ENCODE results near the gene IKZF3.

Gene IKZF3

GRCh38 chr17:39761861-39762496, 102.1 kb downstream of the IKZF3 start:
- Mint-ChIP-seq H3K4me3 (no peak overlapping the region), H3K27ac (peak overlapping the region; percentile 32 to 54), H3K9me3 (no peaks in the 10 kb centered on the region), H3K27me3 (no peaks in the 10 kb centered on the region), H3K36me3 (ENCODE audit: insufficient read depth) (peaks cover 93% of the 10 kb centered on the region), H3K4me1 (ENCODE audit: low read depth in 2 of 2) (peaks cover 56 to 57% of the 10 kb centered on the region in 2 donors)
- ATAC-seq (replicated peaks) (no peak), DNase-seq (no peak)

- DNase-seq, result no peak
- Mint-ChIP-seq H3K27me3 (no peaks in the 10 kb centered on the region), H3K4me1 (ENCODE audit: low read depth in 2 of 2) (peaks cover 48 to 54% of the 10 kb centered on the region in 2 donors), H3K9me3 (no peaks in the 10 kb centered on the region), H3K4me3 (peak overlapping the region; percentile 87 to 90), H3K36me3 (ENCODE audit: insufficient read depth) (peaks cover 86% of the 10 kb centered on the region), H3K27ac (peak overlapping the region; percentile 93 to 97)
- ATAC-seq (replicated peaks), result no peak
Measured at GRCh38 chr17:39759204-39759603, 104.9 kb downstream of the IKZF3 start.

GRCh38 chr17:39757931-39758873, 105.9 kb downstream of the IKZF3 start:
- Mint-ChIP-seq H3K27ac (peak overlapping the region; percentile 93 to 97), H3K9me3 (no peaks in the 10 kb centered on the region), H3K4me3 (peak overlapping the region; percentile 87 to 90), H3K36me3 (ENCODE audit: insufficient read depth) (peaks cover 85% of the 10 kb centered on the region), H3K4me1 (ENCODE audit: low read depth in 2 of 2) (peaks cover 52 to 59% of the 10 kb centered on the region in 2 donors), H3K27me3 (no peaks in the 10 kb centered on the region)
- peak; percentile 35 for ATAC-seq (replicated peaks)
- DNase-seq, result peak; percentile 47 to 60 (median 58)

- Mint-ChIP-seq H3K4me1 (ENCODE audit: low read depth in 2 of 2) (peaks cover 59 to 60% of the 10 kb centered on the region in 2 donors), H3K27ac (peak overlapping the region; percentile 93 to 97), H3K36me3 (ENCODE audit: insufficient read depth) (peaks cover 81% of the 10 kb centered on the region), H3K27me3 (no peaks in the 10 kb centered on the region), H3K4me3 (peak overlapping the region; percentile 87 to 90), H3K9me3 (no peaks in the 10 kb centered on the region)
- no peak for ATAC-seq (replicated peaks)
- DNase-seq, result no peak
Measured at GRCh38 chr17:39757176-39757662, 106.9 kb downstream of the IKZF3 start.

GRCh38 chr17:39756380-39757079, 107.6 kb downstream of the IKZF3 start:
- ATAC-seq (replicated peaks), result no peak
- no peak for DNase-seq
- peaks cover 61 to 62% of the 10 kb centered on the region in 2 donors for H3K4me1 Mint-ChIP-seq (ENCODE audit: low read depth in 2 of 2)
- no peaks in the 10 kb centered on the region for H3K27me3 Mint-ChIP-seq
- H3K27ac Mint-ChIP-seq, result peak overlapping the region; percentile 93 to 97
- peaks cover 74% of the 10 kb centered on the region for H3K36me3 Mint-ChIP-seq (ENCODE audit: insufficient read depth)
- peak overlapping the region; percentile 87 to 90 for H3K4me3 Mint-ChIP-seq
- H3K9me3 Mint-ChIP-seq, result no peaks in the 10 kb centered on the region

GRCh38 chr17:39755554-39756379, 108.3 kb downstream of the IKZF3 start:
- peak; percentile 24 for ATAC-seq (replicated peaks)

GRCh38 chr17:39754958-39755553, 109.1 kb downstream of the IKZF3 start:
- Mint-ChIP-seq H3K36me3 (ENCODE audit: insufficient read depth) (peaks cover 61% of the 10 kb centered on the region), H3K4me3 (peak overlapping the region; percentile 87 to 90), H3K27me3 (no peaks in the 10 kb centered on the region), H3K9me3 (no peaks in the 10 kb centered on the region), H3K4me1 (ENCODE audit: low read depth in 2 of 2) (peaks cover 58 to 61% of the 10 kb centered on the region in 2 donors), H3K27ac (peak overlapping the region; percentile 93 to 97)
- no peak for ATAC-seq (replicated peaks)
- DNase-seq, result no peak

More at GRCh38 chr17:39755554-39756379, 108.3 kb downstream of the IKZF3 start:
- DNase-seq, result peak; percentile 57 to 60 (median 59)
- H3K27ac Mint-ChIP-seq, result peak overlapping the region; percentile 93 to 97
- peak overlapping the region; percentile 87 to 90 for H3K4me3 Mint-ChIP-seq
- H3K4me1 Mint-ChIP-seq (ENCODE audit: low read depth in 2 of 2), result peaks cover 58 to 61% of the 10 kb centered on the region in 2 donors
- H3K36me3 Mint-ChIP-seq (ENCODE audit: insufficient read depth), result peaks cover 68% of the 10 kb centered on the region
- H3K27me3 Mint-ChIP-seq, result no peaks in the 10 kb centered on the region
- no peaks in the 10 kb centered on the region for H3K9me3 Mint-ChIP-seq

GRCh38 chr17:39754161-39754957, 109.8 kb downstream of the IKZF3 start:
- ATAC-seq (replicated peaks), result peak; percentile 70
- DNase-seq, result peak; percentile 96 to 98 (median 97)
- Mint-ChIP-seq H3K36me3 (ENCODE audit: insufficient read depth) (peaks cover 56% of the 10 kb centered on the region), H3K9me3 (no peaks in the 10 kb centered on the region), H3K4me1 (ENCODE audit: low read depth in 2 of 2) (peaks cover 53 to 56% of the 10 kb centered on the region in 2 donors), H3K27me3 (no peaks in the 10 kb centered on the region), H3K27ac (peak overlapping the region; percentile 93 to 97), H3K4me3 (peak overlapping the region; percentile 87 to 90)

GRCh38 chr17:39753514-39754160, 110.5 kb downstream of the IKZF3 start:
- ATAC-seq (replicated peaks) (peak; percentile 26), DNase-seq (peak in 2 of 3 experiments; percentile 66 to 71)
- no peaks in the 10 kb centered on the region for H3K27me3 Mint-ChIP-seq
- H3K4me3 Mint-ChIP-seq, result peak overlapping the region; percentile 87 to 90
- no peaks in the 10 kb centered on the region for H3K9me3 Mint-ChIP-seq
- peaks cover 46 to 48% of the 10 kb centered on the region in 2 donors for H3K4me1 Mint-ChIP-seq (ENCODE audit: low read depth in 2 of 2)
- H3K27ac Mint-ChIP-seq, result peak overlapping the region; percentile 93 to 97
- peaks cover 51% of the 10 kb centered on the region for H3K36me3 Mint-ChIP-seq (ENCODE audit: insufficient read depth)

GRCh38 chr17:39752241-39752881, 111.8 kb downstream of the IKZF3 start:
- Mint-ChIP-seq H3K4me3 (peak overlapping the region; percentile 87 to 90), H3K27me3 (no peaks in the 10 kb centered on the region), H3K27ac (peak overlapping the region; percentile 36 to 97), H3K36me3 (ENCODE audit: insufficient read depth) (peaks cover 38% of the 10 kb centered on the region), H3K4me1 (ENCODE audit: low read depth in 2 of 2) (peaks cover 33 to 36% of the 10 kb centered on the region in 2 donors), H3K9me3 (no peaks in the 10 kb centered on the region)
- no peak for DNase-seq
- ATAC-seq (replicated peaks), result no peak

- H3K9me3 Mint-ChIP-seq, result no peaks in the 10 kb centered on the region
- H3K27me3 Mint-ChIP-seq, result no peaks in the 10 kb centered on the region
- ATAC-seq (replicated peaks) (no peak), DNase-seq (no peak)
- H3K4me1 Mint-ChIP-seq (ENCODE audit: low read depth in 2 of 2), result peaks cover 26 to 28% of the 10 kb centered on the region in 2 donors
- peaks cover 35% of the 10 kb centered on the region for H3K36me3 Mint-ChIP-seq (ENCODE audit: insufficient read depth)
- H3K27ac Mint-ChIP-seq, result peak overlapping the region in 1 of 2 donors; percentile 67
- peak overlapping the region in 1 of 2 donors; percentile 56 for H3K4me3 Mint-ChIP-seq
Measured at GRCh38 chr17:39751637-39752036, 112.5 kb downstream of the IKZF3 start.
